NOMO-1 treated with DMSO at 0.1 percent for 48 hours (cell line): ENCODE results near the gene SNHG17.
"Not testable (repeated sequence)": the region's sequence is repeated elsewhere in the genome, so short reads cannot be mapped to it uniquely, and the experiment has no call there.

Experiments
- DNase-seq: peaks from one replicate; lab custom pipeline; 2025; ENCODE audit not compliant: unreplicated experiment; lab: John Stamatoyannopoulos, UW

Gene SNHG17

GRCh38 chr20:38447931-38448675 is 13.0 kb upstream of the SNHG17 start:
- DNase-seq: peak; percentile 67

- no peak for DNase-seq
Observed at GRCh38 chr20:38447251-38447661, 12.1 kb upstream of the SNHG17 start.

GRCh38 chr20:38446441-38447209 is 11.5 kb upstream of the SNHG17 start:
- DNase-seq: peak; percentile 86

GRCh38 chr20:38445901-38446425 is 10.8 kb upstream of the SNHG17 start:
- no peak for DNase-seq

- DNase-seq: no peak
Observed at GRCh38 chr20:38445381-38445796, 10.3 kb upstream of the SNHG17 start.

- no peak for DNase-seq
Observed at GRCh38 chr20:38441916-38442315, 6.8 kb upstream of the SNHG17 start.

GRCh38 chr20:38441110-38441509 is 6.0 kb upstream of the SNHG17 start:
- DNase-seq: not testable (repeated sequence)

- DNase-seq: no peak
Observed at GRCh38 chr20:38437796-38438195, 2.7 kb upstream of the SNHG17 start.

- no peak for DNase-seq
Observed at GRCh38 chr20:38435555-38435939, 419 bp upstream of the SNHG17 start.

GRCh38 chr20:38434301-38434741 is 807 bp downstream of the SNHG17 start:
- peak; percentile 48 for DNase-seq

GRCh38 chr20:38433304-38433972 is 1.7 kb downstream of the SNHG17 start:
- no peak for DNase-seq

GRCh38 chr20:38432870-38433269 is 2.3 kb downstream of the SNHG17 start:
- not testable (repeated sequence) for DNase-seq

- no peak for DNase-seq
Observed at GRCh38 chr20:38432292-38432691, 2.8 kb downstream of the SNHG17 start.

- no peak for DNase-seq
Observed at GRCh38 chr20:38430679-38431325, 4.3 kb downstream of the SNHG17 start.

GRCh38 chr20:38429301-38429700 is 5.8 kb downstream of the SNHG17 start:
- no peak for DNase-seq

- DNase-seq: no peak
Observed at GRCh38 chr20:38428800-38429199, 6.3 kb downstream of the SNHG17 start.

- DNase-seq: no peak
Observed at GRCh38 chr20:38427655-38428023, 7.5 kb downstream of the SNHG17 start.

- DNase-seq: peak; percentile 26
Observed at GRCh38 chr20:38426006-38426897, 8.9 kb downstream of the SNHG17 start.

GRCh38 chr20:38424401-38424800 is 10.7 kb downstream of the SNHG17 start:
- DNase-seq: no peak

- DNase-seq: no peak
Observed at GRCh38 chr20:38423541-38423940, 11.6 kb downstream of the SNHG17 start.
